Transverse colon (tissue), 4 donors: ENCODE results near the gene SHROOM1. TPM values are rescaled to one million over a fixed set of nuclear protein-coding genes. Genes with fewer than 3 reads are reported as not detected.

Experiments used
- DNase-seq: peaks from one replicate; pipeline ENCODE4 v3.0.0-alpha.2; 2019
- H3K27ac ChIP-seq, 4 donors: fragments of 200-600 bp; sonication (generic); 2 replicates each; pipeline ENCODE4 v1.5.1; 2016 to 2018; ENCODE audit warnings: inconsistent platforms in 4 of 4
- H3K27me3 ChIP-seq: fragments of 200-600 bp; sonication (generic); 2 replicates; pipeline ENCODE4 v1.5.1; 2017; ENCODE audit warnings: inconsistent platforms
- H3K36me3 ChIP-seq, 4 donors: fragments of 200-600 bp; sonication (generic); 2 replicates each; pipeline ENCODE4 v1.5.1; 2017 to 2019; ENCODE audit warnings: inconsistent platforms in 4 of 4
- H3K4me1 ChIP-seq, 4 donors: fragments of 200-600 bp; sonication (generic); 2 replicates each; pipeline ENCODE4 v1.5.1; 2017 to 2020; ENCODE audit warnings: inconsistent platforms in 4 of 4
- H3K4me3 ChIP-seq, 4 donors: fragments of 200-600 bp; sonication (generic); 1 replicate in 1 of 4; 2 replicates in 3 of 4; pipeline versions ENCODE4 v1.5.1 to v1.6.1; 2017 to 2019; ENCODE audit warnings: inconsistent platforms in 4 of 4
- H3K9me3 ChIP-seq, 2 donors: fragments of 200-600 bp; sonication (generic); 2 replicates each; pipeline ENCODE4 v1.5.1; 2017 to 2019; ENCODE audit warnings: inconsistent platforms in 2 of 2
- CTCF ChIP-seq, 5 experiments: fragments of 200-600 bp in 3 of 5; fragments of 450-650 bp in 2 of 5; sonication (generic) in 3 of 5; IDR thresholded peaks; 1 replicate in 2 of 5; 2 replicates in 3 of 5; pipeline ENCODE4 v1.5.1; 2016 to 2017; ENCODE audit warnings: antibody characterized with exemption in 5 of 5, inconsistent platforms in 3 of 5, mild to moderate bottlenecking in 2 of 5, moderate library complexity in 1 of 5
- EP300 ChIP-seq: sonication (generic); formaldehyde crosslinking; IDR thresholded peaks from one replicate; pipeline ENCODE4 v1.6.1; 2017; ENCODE audit warnings: antibody characterized with exemption, low read depth
- POLR2A ChIP-seq: fragments of 450-650 bp; IDR thresholded peaks from one replicate; pipeline ENCODE4 v1.6.1; 2016; ENCODE audit warnings: antibody characterized with exemption, mild to moderate bottlenecking, moderate library complexity
- POLR2AphosphoS5 ChIP-seq, 3 donors: sonication (generic); formaldehyde crosslinking; IDR thresholded peaks; one replicate each; pipeline ENCODE4 v1.6.1; 2016; ENCODE audit warnings: antibody characterized with exemption in 3 of 3
- whole genome bisulfite sequencing, 2 donors: methylation state at CpG; one replicate each; pipeline ENCODE4 v1.1.5; 2018; ENCODE audit warnings: low coverage in 1 of 2; 5-methylcytosine and 5-hydroxymethylcytosine counted together
- in situ Hi-C, 4 donors: fragments of 200-750 bp; cut with MboI; loops; one replicate each; pipeline versions ENCODE4 v1.15.0 to v1.15.1; 2017; ENCODE audit warnings: low sequenced_read_pairs in 3 of 4, low pct_ligation_motif_present in 1 of 4, low pct_unique_long_range_greater_than_20kb in 1 of 4
- intact Hi-C: fragments of 100-400 bp; cut with DNase I; formaldehyde crosslinking; loops from one replicate; pipeline ENCODE4 v1.15.1; 2023; ENCODE audit warnings: low total_unique reads
- total RNA-seq, 4 donors: library from RNA; depleted of rRNA; stranded (reverse); fragments of >200 nt; gene quantifications; one replicate each; pipeline ENCODE4 v1.1.0, GENCODE V29; 2016

Gene SHROOM1
- total RNA-seq, 4 donors from 2014 or later = 65.3 to 244 (median 77.3) TPM

- Histone ChIP-seq H3K27ac (no peak overlapping the region), H3K4me1 (no peaks in the 10 kb centered on the region), H3K27me3 (no peaks in the 10 kb centered on the region), H3K36me3 (no peaks in the 10 kb centered on the region), H3K9me3 (no peaks in the 10 kb centered on the region), H3K4me3 (no peak overlapping the region)
- no peak for TF ChIP-seq CTCF (IDR thresholded peaks at IDR 0.05)
- TF ChIP-seq POLR2AphosphoS5 (IDR thresholded peaks at IDR 0.05) = no peak
- TF ChIP-seq EP300 = no peak
- TF ChIP-seq POLR2A = no peak
- 89 to 93% methylated on average over 3 of the region's 3 CpGs for WGBS, 2 donors
- in situ Hi-C loops = loop anchor here in 1 of 4 donors (25.0 kb wide), 1 partner anchor 404 kb away; no protein-coding TSS in a partner anchor
- no peak for DNase-seq
- intact Hi-C loops = no loop called here
These were observed 39.4 kb downstream of the SHROOM1 start for GRCh38 chr5:132791026-132791425.

- no peak for TF ChIP-seq POLR2AphosphoS5 (IDR thresholded peaks at IDR 0.05)
- no peak for TF ChIP-seq POLR2A
- no peak for TF ChIP-seq CTCF (IDR thresholded peaks at IDR 0.05)
- no peak for TF ChIP-seq EP300
- no peaks in the 10 kb centered on the region for H3K4me1 ChIP-seq
- in situ Hi-C loops (loop anchor here in 1 of 4 donors (25.0 kb wide), 1 partner anchor 403 kb away; no protein-coding TSS in a partner anchor), intact Hi-C loops (no loop called here)
- DNase-seq = no peak
- 68 to 87% methylated on average over 1 to 2 of the region's 2 CpGs for WGBS, 2 donors
- no peaks in the 10 kb centered on the region for H3K36me3 ChIP-seq
- no peaks in the 10 kb centered on the region for H3K27me3 ChIP-seq
- H3K4me3 ChIP-seq = no peak overlapping the region
- no peaks in the 10 kb centered on the region for H3K9me3 ChIP-seq
- no peak overlapping the region for H3K27ac ChIP-seq
These were observed 40.1 kb downstream of the SHROOM1 start for GRCh38 chr5:132790201-132790865.

GRCh38 chr5:132788990-132789886 is 41.2 kb downstream of the SHROOM1 start:
- Histone ChIP-seq H3K9me3 (no peaks in the 10 kb centered on the region), H3K27me3 (no peaks in the 10 kb centered on the region), H3K4me1 (no peaks in the 10 kb centered on the region), H3K4me3 (no peak overlapping the region), H3K36me3 (no peaks in the 10 kb centered on the region), H3K27ac (no peak overlapping the region)
- 91 to 95% methylated on average over 3 to 8 of the region's 8 CpGs for WGBS, 2 donors
- intact Hi-C loops (loop anchor here (10.0 kb wide), 1 partner anchor 1326 kb away; the partner anchor contains the start of gene TCF7), in situ Hi-C loops (loop anchor here in 1 of 4 donors (25.0 kb wide), 1 partner anchor 402 kb away; no protein-coding TSS in a partner anchor)
- no peak for DNase-seq
- no peak for TF ChIP-seq POLR2A
- TF ChIP-seq EP300 = no peak
- no peak for TF ChIP-seq CTCF (IDR thresholded peaks at IDR 0.05)
- TF ChIP-seq POLR2AphosphoS5 (IDR thresholded peaks at IDR 0.05) = no peak

GRCh38 chr5:132788508-132788907 is 41.9 kb downstream of the SHROOM1 start:
- in situ Hi-C loops = loop anchor here in 1 of 4 donors (25.0 kb wide), 1 partner anchor 401 kb away; no protein-coding TSS in a partner anchor
- no peak overlapping the region for H3K4me3 ChIP-seq
- no peak for DNase-seq
- H3K9me3 ChIP-seq = no peaks in the 10 kb centered on the region
- TF ChIP-seq POLR2AphosphoS5 (IDR thresholded peaks at IDR 0.05) = no peak
- no peak for TF ChIP-seq POLR2A
- TF ChIP-seq CTCF (IDR thresholded peaks at IDR 0.05) = no peak
- no peak for TF ChIP-seq EP300
- WGBS, 2 donors = 92% methylated on average over 1 of the region's 1 CpG; no CpG with 5 or more reads in 1 of the 2 donors
- no peaks in the 10 kb centered on the region for H3K4me1 ChIP-seq
- no peak overlapping the region for H3K27ac ChIP-seq
- intact Hi-C loops = loop anchor here (10.0 kb wide), 1 partner anchor 1326 kb away; the partner anchor contains the start of gene TCF7
- H3K36me3 ChIP-seq = no peaks in the 10 kb centered on the region
- no peaks in the 10 kb centered on the region for H3K27me3 ChIP-seq
